Brain microvascular endothelial cell (primary cell): ENCODE measurements around the gene PPP1R3A.

Experiments
- DNase-seq: peaks from one replicate; pipeline ENCODE4 v3.0.0-alpha.2; 2020
- H3K27ac ChIP-seq: fragments of 250-450 bp; sonication (Bioruptor Pico); 2 replicates; pipeline ENCODE4 v1.5.1; 2020; ENCODE audit warnings: mild to moderate bottlenecking, moderate library complexity
- H3K27me3 ChIP-seq: fragments of 250-450 bp; sonication (Bioruptor Pico); replicated peaks from 2 replicates; pipeline ENCODE4 v1.5.1; 2020; ENCODE audit warnings: mild to moderate bottlenecking
- H3K36me3 ChIP-seq: fragments of 250-450 bp; sonication (Bioruptor Pico); replicated peaks from 2 replicates; pipeline ENCODE4 v1.5.1; 2020; ENCODE audit warnings: mild to moderate bottlenecking
- H3K4me3 ChIP-seq: 2 replicates; pipeline ENCODE4 v1.5.1; 2011; ENCODE audit warnings: low read depth, mild to moderate bottlenecking, control low read depth, low read length, moderate library complexity
- in situ Hi-C: cut with HindIII; loops from 2 replicates; pipeline ENCODE4 v1.10.0; 2017; ENCODE audit warnings: low sequenced_read_pairs, low pct_ligation_motif_present
- TF ChIP-seq, protein P1 (sequence below): IDR thresholded peaks from 2 replicates; pipeline ENCODE4 v1.5.1; 2011; ENCODE audit warnings: low read depth, mild to moderate bottlenecking, moderate library complexity, low read length, control low read depth, inconsistent platforms; ENCODE audit errors: missing control alignments

Gene PPP1R3A, protein sequence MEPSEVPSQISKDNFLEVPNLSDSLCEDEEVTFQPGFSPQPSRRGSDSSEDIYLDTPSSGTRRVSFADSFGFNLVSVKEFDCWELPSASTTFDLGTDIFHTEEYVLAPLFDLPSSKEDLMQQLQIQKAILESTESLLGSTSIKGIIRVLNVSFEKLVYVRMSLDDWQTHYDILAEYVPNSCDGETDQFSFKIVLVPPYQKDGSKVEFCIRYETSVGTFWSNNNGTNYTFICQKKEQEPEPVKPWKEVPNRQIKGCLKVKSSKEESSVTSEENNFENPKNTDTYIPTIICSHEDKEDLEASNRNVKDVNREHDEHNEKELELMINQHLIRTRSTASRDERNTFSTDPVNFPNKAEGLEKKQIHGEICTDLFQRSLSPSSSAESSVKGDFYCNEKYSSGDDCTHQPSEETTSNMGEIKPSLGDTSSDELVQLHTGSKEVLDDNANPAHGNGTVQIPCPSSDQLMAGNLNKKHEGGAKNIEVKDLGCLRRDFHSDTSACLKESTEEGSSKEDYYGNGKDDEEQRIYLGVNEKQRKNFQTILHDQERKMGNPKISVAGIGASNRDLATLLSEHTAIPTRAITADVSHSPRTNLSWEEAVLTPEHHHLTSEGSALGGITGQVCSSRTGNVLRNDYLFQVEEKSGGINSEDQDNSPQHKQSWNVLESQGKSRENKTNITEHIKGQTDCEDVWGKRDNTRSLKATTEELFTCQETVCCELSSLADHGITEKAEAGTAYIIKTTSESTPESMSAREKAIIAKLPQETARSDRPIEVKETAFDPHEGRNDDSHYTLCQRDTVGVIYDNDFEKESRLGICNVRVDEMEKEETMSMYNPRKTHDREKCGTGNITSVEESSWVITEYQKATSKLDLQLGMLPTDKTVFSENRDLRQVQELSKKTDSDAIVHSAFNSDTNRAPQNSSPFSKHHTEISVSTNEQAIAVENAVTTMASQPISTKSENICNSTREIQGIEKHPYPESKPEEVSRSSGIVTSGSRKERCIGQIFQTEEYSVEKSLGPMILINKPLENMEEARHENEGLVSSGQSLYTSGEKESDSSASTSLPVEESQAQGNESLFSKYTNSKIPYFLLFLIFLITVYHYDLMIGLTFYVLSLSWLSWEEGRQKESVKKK

GRCh38 chr7:113918946-113919345 lies at the start of gene PPP1R3A:
Gene PPP1R3A, minus strand, starts transcription at chr7:113919009. Its CDS starts 13 bp downstream, at chr7:113918996.
- TF ChIP-seq, protein P1, sequence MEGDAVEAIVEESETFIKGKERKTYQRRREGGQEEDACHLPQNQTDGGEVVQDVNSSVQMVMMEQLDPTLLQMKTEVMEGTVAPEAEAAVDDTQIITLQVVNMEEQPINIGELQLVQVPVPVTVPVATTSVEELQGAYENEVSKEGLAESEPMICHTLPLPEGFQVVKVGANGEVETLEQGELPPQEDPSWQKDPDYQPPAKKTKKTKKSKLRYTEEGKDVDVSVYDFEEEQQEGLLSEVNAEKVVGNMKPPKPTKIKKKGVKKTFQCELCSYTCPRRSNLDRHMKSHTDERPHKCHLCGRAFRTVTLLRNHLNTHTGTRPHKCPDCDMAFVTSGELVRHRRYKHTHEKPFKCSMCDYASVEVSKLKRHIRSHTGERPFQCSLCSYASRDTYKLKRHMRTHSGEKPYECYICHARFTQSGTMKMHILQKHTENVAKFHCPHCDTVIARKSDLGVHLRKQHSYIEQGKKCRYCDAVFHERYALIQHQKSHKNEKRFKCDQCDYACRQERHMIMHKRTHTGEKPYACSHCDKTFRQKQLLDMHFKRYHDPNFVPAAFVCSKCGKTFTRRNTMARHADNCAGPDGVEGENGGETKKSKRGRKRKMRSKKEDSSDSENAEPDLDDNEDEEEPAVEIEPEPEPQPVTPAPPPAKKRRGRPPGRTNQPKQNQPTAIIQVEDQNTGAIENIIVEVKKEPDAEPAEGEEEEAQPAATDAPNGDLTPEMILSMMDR: peak; percentile 45
- no peaks in the 10 kb centered on the region for H3K36me3 ChIP-seq
- no peak within 1 kb of the TSS for H3K4me3 ChIP-seq
- in situ Hi-C loops: no loop called here
- DNase-seq: peak; percentile 41
- no peaks in the 10 kb centered on the region for H3K27me3 ChIP-seq
- H3K27ac ChIP-seq: no peak within 1 kb of the TSS

GRCh38 chr7:113963356-113963755 lies 44.5 kb upstream of the PPP1R3A start:
- TF ChIP-seq, protein P1: no peak
- in situ Hi-C loops: no loop called here
- no peak for DNase-seq
- Histone ChIP-seq H3K27me3 (no peaks in the 10 kb centered on the region), H3K36me3 (no peaks in the 10 kb centered on the region), H3K4me3 (no peak overlapping the region), H3K27ac (no peak overlapping the region)

DNA sequence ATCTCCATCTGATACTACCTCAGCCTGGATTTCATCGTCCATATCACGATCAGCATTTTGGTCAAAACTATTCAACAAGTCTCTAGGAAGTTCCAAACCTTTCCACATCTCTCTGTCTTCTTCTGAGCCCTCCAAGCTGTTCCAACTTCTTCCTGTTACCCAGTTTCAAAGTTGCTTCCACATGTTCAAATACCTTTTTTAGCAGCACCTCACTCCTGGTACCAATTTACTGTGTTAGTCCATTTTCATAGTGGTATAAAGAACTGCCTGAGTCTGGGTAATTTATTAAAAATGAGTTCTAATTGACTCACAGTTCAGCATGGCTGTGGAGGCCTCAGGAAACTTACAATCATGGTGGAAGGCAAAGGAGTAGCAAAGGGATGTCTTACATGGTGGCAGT lies 41.1 kb upstream of the PPP1R3A start:
- in situ Hi-C loops: no loop called here
- Histone ChIP-seq H3K36me3 (no peaks in the 10 kb centered on the region), H3K27me3 (no peaks in the 10 kb centered on the region), H3K4me3 (no peak overlapping the region), H3K27ac (no peak overlapping the region)
- no peak for DNase-seq
- TF ChIP-seq, protein P1: no peak

GRCh38 chr7:113955157-113955556 lies 36.3 kb upstream of the PPP1R3A start:
- DNase-seq: no peak
- Histone ChIP-seq H3K27me3 (no peaks in the 10 kb centered on the region), H3K36me3 (no peaks in the 10 kb centered on the region), H3K27ac (no peak overlapping the region), H3K4me3 (no peak overlapping the region)
- TF ChIP-seq, protein P1: no peak
- in situ Hi-C loops: no loop called here

DNA sequence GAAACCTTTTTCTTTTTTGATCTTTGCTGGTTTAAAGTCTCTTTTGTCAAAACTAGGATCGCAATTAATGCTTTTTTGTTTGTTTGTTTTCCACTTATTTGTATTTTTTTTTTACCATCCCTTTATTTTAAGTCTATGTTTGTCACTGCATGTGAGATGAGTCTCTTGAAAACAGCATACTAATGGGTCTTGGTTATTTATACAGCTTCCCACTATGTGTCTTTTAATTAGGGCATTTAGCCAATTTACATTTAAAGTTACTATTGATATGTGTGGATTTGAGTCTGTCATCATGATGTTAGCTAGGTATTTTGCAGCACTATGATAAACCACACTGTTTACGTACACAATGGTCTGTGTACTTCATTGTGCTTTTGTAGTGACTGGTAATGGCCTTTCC lies 34.7 kb upstream of the PPP1R3A start:
- no peaks in the 10 kb centered on the region for H3K36me3 ChIP-seq
- H3K27me3 ChIP-seq: no peaks in the 10 kb centered on the region
- no peak for DNase-seq
- in situ Hi-C loops: no loop called here
- TF ChIP-seq, protein P1: no peak
- no peak overlapping the region for H3K27ac ChIP-seq
- no peak overlapping the region for H3K4me3 ChIP-seq
